Ovary (tissue), 3 donors: ENCODE data around the gene KCNE2.
"Not testable (repeated sequence)": the region's sequence is repeated elsewhere in the genome, so short reads cannot be mapped to it uniquely, and the experiment has no call there.

Source experiments
- EP300 ChIP-seq: sonication (generic); formaldehyde crosslinking; IDR thresholded peaks from one replicate; pipeline ENCODE4 v1.6.1; 2017; ENCODE audit warnings: antibody characterized with exemption
- POLR2A ChIP-seq: fragments of 450-650 bp; IDR thresholded peaks from one replicate; pipeline ENCODE4 v1.6.1; 2017; ENCODE audit warnings: antibody characterized with exemption, mild to moderate bottlenecking, moderate library complexity
- TF ChIP-seq, protein P1 (sequence below), 3 donors: fragments of 450-650 bp in 2 of 3; fragments of 200-600 bp in 1 of 3; IDR thresholded peaks; one replicate each; pipeline versions ENCODE4 v1.5.1 to v1.8.0; 2016 to 2022; ENCODE audit warnings: antibody characterized with exemption in 3 of 3, mild to moderate bottlenecking in 1 of 3
- donor health status: DM: no; HTN: no; CAD: no.

- TF ChIP-seq, protein P1, sequence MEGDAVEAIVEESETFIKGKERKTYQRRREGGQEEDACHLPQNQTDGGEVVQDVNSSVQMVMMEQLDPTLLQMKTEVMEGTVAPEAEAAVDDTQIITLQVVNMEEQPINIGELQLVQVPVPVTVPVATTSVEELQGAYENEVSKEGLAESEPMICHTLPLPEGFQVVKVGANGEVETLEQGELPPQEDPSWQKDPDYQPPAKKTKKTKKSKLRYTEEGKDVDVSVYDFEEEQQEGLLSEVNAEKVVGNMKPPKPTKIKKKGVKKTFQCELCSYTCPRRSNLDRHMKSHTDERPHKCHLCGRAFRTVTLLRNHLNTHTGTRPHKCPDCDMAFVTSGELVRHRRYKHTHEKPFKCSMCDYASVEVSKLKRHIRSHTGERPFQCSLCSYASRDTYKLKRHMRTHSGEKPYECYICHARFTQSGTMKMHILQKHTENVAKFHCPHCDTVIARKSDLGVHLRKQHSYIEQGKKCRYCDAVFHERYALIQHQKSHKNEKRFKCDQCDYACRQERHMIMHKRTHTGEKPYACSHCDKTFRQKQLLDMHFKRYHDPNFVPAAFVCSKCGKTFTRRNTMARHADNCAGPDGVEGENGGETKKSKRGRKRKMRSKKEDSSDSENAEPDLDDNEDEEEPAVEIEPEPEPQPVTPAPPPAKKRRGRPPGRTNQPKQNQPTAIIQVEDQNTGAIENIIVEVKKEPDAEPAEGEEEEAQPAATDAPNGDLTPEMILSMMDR (IDR thresholded peaks at IDR 0.05): not testable (repeated sequence)
- not testable (repeated sequence) for TF ChIP-seq POLR2A, EP300
Observed at GRCh38 chr21:34374462-34374861, 10.7 kb downstream of the KCNE2 start.
